Transverse colon (tissue), 4 donors: ENCODE data around the gene LCE3E.

Source experiments
- CTCF ChIP-seq, 5 experiments: fragments of 200-600 bp in 3 of 5; fragments of 450-650 bp in 2 of 5; sonication (generic) in 3 of 5; IDR thresholded peaks; 1 replicate in 2 of 5; 2 replicates in 3 of 5; pipeline ENCODE4 v1.5.1; 2016 to 2017; ENCODE audit warnings: antibody characterized with exemption in 5 of 5, inconsistent platforms in 3 of 5, mild to moderate bottlenecking in 2 of 5, moderate library complexity in 1 of 5
- POLR2AphosphoS5 ChIP-seq, 3 donors: sonication (generic); formaldehyde crosslinking; IDR thresholded peaks; one replicate each; pipeline ENCODE4 v1.6.1; 2016; ENCODE audit warnings: antibody characterized with exemption in 3 of 3

- TF ChIP-seq CTCF (IDR thresholded peaks at IDR 0.05) (no peak), POLR2AphosphoS5 (IDR thresholded peaks at IDR 0.05) (no peak)
These were observed 29.1 kb downstream of the LCE3E start for GRCh38 chr1:152537496-152537895.
